Measurements from ENCODE around the gene RIPOR3.

Gene RIPOR3

DNA sequence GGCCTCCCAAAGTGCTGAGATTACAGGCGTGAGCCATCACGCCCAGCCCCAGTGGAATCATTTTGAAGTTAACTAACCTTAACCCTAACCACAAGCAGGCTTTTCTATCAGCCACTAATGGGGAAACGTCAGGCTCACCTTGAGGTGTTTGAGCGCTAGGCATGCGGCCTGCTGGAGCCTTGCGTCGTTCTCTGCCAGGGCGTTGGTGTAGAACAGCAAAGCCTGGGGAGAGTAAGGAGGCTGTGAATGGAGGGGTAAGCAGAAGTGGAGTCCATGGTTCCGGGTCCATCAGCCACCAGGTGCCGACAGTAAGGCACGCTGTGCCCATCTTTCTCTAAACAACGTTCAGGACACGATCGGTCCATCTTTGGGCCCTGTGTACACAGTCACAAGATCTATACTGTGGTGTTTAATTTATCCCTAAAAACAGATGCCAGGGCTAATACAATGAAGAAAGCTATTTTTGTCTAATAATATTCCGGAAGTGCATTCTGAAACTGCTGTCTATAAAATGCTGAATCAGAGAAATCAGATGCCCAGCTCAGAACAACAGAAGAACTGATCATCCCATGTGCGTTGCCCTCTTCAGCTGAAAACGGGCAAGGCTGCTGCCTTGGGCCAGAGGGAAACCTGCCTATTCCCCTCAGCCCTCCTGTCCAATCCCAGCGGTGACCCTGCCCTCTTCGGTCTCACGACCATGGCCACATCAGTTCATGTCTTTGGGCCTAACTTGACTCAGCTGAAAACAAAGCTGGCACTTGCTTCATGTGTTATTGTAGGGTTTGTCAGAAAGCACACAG is 101.6 kb downstream of the RIPOR3 start:
- DNase-seq (ENCODE audit: low spot score): no peak

DNA sequence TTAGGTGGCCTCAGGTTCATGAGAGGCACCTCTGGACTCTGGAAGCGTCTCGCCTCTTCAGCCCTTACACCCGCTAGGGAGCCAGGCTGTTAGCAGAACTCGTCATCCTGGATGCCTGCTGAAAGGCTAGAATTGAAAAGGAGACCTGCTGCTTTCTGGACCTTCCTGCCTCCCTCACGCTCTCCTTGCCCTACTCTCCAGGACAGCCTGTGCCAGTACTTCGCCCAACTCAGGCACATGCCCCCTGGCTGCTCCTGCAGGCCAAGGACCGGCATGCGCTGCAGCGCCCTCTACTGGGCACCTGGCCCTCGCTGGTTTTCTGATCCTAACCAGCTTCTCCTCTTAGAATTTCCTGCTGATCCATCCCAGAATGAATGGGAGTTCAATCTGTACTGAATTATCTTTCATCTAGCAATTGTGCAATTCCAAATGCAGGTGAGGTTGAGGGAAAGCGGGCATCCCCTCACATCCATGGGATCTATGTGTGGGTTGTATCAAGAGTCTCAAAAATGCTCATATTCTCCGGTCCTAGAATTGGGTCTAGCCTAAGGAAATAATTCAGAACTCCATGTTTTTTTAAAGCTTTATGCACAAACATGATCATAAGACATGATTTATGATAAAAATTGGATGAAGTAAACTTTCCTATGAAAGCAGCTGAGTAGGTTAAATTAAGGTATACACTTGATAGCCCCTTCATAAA is 103.2 kb downstream of the RIPOR3 start:
- peak; percentile 83 for DNase-seq (ENCODE audit: low spot score)

DNA sequence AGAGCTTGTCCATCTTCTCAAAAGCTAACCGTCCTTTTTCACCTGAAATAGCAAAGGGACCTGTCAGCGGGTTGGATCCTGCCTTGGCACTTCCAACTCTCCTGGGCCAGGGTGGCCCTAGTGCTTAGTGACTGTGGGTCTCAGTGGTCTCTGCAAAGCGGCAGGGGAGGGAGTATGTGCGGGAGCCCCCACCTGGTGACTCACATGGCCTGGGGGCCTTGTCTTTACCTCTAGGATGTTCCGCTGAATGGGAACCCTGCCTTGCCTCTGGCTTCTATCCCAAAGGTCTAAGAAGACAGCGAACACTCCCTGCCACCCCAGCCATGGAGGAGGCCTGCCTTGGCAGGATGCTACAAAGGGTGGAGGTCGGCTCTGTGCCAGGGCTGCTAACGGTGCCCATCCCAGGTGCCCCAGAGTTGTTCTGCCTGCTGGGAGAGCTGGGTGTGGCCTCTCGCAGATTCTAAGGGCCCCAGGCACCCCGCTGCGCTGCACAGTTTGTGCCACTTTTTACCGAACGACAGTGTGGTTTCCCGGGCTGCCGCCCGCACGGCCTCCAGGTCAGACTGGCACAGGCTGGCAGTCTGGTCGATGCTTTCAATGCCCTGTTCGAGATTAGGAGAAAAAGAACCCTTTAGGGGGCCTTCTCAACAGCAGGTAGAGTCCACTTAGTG is 103.9 kb downstream of the RIPOR3 start:
- no peak for DNase-seq (ENCODE audit: low spot score)

DNA sequence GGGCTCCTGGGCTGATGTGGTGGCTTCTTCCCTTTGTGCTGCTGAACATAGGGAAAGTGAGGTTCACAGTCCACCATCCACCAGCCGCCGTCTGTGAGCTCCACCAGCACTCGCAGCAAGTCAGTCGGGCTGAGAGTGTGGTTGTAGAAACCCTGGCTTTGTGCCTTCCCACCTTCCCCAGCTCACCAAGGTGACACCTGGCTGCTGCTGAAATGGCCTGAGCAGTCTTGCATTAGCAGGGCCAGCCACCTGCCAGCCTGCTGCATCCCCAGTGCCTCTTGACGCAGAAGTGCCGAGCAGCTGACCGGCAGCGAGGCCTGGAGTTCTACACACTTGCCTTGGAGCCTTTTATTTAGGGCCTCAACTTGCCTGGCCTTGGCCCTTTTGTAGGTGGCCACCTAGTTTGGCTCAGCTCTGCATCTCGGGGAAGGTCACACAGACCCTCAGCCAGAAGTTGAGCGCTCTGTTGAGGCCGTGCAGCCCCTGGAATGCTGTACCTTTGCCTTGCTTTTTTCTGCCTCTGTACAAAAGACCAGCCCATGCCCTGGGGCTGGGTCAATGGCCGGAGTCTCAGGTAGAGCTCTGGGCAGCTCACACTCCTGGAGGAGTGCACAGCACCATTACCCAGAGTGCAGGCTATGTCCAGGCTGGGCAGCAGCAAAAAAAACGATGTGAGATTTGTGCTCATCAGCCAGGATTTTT is 104.7 kb downstream of the RIPOR3 start:
- no peak for DNase-seq (ENCODE audit: low spot score)

DNA sequence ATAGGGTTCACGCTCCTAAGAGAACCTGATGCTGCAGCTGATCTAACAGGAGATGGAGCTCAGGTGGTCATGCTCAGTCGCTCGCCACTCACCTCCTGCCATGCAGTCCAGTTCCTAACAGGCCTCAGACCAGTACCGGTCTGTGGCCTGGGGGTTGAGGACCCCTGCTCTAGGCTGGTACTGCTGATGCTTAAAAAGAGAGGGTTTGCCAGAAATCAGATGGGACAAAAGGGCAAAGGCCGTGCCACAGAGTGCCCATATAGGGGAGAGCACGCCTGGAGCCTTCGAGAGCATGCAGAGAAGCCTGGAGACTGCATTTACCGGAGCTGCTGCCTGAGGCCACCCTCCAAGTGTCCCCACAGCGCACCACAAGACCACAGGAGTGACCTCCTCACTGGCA is 105.7 kb downstream of the RIPOR3 start:
- DNase-seq (ENCODE audit: low spot score): no peak

DNA sequence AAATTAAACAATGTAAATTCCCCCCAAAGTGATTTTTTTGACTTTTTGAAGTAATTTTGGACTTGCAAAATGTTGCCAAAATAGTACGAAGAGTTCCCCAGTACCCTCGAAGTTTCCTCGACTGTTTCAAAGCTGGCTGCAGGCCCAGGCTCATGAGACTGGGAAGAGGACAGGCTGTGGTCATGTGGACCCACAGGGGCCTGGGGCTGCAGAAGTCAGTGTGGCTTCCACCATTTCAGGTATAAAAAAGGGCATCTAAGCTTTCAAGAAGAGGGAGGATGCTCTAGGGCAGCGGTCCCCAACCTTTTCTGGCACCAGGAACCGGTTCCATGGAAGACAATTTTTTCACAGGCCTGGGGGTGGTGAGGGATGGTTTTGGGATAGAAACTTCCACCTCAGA is 106.1 kb downstream of the RIPOR3 start:
- no peak for DNase-seq (ENCODE audit: low spot score)

DNA sequence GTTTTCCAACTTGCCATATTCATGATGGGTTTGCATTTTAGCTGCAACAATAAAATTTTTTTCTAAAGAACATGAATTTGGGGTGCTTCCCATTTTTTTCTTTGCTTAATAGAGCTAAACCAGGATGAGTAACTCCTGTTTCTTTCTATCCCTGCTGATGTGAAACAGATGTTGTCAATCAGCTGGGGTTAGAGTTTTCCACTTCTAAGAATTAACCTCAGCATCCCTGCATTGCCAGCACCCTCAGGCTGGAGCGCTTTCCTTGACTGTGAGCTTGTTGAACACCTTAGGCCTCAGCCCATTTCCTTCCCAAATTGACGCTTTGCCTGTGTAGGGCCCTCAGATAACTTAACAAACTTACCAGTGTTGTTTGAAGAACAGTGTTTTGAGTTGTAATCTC is 106.7 kb downstream of the RIPOR3 start:
- peak; percentile 53 for DNase-seq (ENCODE audit: low spot score)

DNA sequence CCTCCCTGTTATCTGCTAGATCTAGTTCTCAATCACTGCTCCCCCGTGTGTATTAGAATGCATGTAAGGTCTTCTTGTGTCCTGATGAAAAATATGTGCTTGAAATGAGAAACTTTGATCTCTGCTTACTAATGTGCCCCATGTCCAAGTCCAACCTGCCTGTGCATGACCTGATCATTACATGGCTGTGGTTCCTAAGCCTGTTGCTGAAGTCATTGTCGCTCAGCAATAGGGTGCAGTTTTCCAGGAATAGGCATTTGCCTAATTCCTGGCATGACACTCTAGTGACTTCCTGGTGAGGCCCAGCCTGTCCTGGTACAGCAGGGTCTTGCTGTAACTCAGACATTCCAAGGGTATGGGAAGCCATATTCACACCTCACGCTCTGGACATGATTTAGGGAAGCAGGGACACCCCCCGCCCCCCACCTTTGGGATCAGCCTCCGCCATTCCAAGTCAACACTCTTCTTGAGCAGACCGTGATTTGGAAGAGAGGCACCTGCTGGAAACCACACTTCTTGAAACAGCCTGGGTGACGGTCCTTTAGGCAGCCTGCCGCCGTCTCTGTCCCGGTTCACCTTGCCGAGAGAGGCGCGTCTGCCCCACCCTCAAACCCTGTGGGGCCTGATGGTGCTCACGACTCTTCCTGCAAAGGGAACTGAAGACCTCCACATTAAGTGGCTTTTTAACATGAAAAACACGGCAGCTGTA is 107.7 kb downstream of the RIPOR3 start:
- DNase-seq (ENCODE audit: low spot score): no peak

DNA sequence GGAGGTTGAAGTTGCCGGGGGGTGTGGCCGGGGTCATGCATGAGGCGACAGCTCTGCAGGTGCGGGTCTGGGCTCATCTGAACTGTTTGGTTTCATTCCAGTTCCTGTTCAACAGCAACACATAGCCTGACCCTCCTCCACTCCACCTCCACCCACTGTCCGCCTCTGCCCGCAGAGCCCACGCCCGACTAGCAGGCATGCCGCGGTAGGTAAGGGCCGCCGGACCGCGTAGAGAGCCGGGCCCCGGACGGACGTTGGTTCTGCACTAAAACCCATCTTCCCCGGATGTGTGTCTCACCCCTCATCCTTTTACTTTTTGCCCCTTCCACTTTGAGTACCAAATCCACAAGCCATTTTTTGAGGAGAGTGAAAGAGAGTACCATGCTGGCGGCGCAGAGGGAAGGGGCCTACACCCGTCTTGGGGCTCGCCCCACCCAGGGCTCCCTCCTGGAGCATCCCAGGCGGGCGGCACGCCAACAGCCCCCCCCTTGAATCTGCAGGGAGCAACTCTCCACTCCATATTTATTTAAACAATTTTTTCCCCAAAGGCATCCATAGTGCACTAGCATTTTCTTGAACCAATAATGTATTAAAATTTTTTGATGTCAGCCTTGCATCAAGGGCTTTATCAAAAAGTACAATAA is 108.6 kb downstream of the RIPOR3 start:
- DNase-seq (ENCODE audit: low spot score): no peak

DNA sequence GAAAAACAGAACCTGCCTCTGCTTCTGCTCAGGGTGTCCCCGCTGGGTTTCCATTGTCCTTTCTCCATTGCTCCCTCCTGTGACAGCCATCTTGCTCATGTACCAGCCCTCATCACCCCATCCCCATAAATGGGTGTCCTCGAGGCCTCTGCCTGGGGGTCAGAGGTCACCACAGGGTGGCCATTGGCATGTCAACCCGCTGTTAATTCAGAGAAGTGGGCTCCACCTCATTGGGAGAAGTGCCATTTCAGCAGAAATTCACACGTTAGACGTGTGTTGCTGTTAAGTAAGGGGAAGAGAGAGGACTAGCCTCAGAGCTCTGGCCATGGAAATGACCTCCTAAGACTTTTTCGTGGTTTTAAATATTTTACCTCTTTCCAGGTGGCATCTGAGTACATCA is 109.2 kb downstream of the RIPOR3 start:
- no peak for DNase-seq (ENCODE audit: low spot score)

DNA sequence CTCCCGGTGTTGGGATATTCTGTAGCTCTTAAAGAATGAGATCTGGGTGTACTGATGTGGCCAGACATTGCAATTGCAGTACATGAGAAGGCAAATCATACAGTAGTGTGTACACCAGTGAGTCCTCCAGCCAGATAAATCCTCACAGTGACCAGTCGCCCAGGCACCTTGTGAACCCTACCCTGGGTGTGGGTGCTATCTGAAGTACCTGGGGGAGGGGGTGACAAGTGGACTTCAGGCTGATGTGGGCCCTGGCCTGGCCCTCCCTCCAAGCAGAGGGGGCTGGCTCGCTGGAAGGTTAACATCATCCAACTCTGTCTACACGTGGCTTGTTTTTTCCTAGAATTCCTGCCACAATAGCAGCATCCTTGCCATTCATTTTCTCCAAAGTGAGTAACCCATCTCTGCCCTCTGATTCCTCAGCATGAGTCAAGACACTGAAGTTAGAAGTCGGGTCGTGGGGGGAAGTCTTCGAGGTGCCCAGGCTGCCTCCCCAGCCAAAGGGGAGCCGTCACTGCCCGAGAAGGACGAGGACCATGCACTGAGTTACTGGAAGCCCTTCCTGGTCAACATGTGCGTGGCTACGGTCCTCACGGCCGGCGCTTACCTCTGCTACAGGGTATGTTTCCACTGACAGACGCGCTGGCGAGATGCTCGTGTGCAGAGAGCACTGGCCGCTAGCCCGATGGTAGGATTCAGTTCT is 110.3 kb downstream of the RIPOR3 start:
- no peak for DNase-seq (ENCODE audit: low spot score)

DNA sequence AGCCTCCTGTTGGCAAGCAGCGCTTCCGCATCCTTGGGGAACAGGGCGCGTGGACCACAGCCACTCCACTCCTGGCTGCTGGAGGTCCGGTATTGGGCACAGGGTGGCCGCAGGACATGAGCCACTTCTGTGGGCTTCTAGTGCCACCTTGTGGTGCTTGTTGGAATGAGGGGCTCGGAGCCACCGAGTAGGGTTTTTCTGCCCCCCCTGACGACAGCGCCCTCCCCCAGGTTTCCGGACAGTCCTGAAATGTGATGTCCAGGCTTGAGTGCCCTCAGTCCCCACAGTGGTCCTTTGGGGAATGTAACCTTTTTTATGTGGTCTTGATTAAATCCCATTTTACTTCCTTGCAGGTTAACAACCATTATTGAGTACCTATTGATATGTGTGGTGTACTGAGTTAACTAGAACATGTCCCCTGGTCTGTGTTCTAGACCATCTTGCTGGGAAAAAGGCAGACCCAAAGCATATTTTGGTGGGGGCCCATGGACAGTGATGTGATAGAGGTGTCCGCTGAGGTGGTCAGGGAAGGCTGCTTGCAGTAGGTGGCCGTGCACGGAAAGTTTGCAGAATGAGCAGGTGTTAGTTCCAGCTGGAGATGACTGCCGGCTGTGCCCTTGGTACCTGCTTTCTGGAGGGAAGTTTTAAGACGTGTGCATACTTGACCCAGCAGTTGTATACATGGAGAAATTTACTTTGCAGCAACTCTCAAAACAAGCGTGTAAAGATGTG is 111.2 kb downstream of the RIPOR3 start:
- DNase-seq (ENCODE audit: low spot score): peak; percentile 85

DNA sequence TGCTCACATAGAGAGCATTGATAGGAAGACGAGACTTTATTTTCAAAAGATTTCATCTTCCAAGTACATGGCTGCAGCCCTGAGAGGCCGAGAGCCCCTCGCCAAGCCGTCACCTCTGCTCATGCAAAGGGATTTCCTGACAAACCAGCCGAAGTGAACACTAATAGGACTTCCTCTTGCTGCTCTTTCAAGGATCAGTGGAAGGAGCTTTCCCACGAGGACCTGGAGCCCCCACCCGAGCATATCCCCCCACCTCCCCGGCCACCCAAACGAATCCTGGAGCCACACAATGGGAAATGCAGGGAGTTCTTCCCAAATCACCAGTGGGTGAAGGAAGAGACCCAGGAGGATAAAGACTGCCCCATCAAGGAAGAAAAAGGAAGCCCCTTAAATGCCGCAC is 111.8 kb downstream of the RIPOR3 start:
- no peak for DNase-seq (ENCODE audit: low spot score)

DNA sequence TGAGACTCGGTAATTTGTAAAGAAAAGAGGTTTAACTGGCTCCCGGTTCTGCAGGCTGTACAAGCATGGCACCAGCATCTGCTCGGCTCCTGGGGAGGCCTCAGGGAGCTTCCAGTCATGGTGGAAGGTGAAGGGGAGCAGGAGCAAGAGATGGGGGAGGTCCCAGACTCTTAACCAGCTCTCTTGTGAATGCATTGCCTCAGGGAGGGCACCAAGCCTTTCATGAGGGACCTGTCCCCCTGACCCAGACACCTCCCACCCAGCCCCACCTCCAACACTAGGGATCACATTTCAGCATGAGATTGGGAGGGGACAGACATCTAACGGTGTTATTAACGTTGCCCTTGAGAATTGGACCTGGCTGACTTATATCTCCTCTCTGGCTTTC is 112.6 kb downstream of the RIPOR3 start:
- no peak for DNase-seq (ENCODE audit: low spot score)

DNA sequence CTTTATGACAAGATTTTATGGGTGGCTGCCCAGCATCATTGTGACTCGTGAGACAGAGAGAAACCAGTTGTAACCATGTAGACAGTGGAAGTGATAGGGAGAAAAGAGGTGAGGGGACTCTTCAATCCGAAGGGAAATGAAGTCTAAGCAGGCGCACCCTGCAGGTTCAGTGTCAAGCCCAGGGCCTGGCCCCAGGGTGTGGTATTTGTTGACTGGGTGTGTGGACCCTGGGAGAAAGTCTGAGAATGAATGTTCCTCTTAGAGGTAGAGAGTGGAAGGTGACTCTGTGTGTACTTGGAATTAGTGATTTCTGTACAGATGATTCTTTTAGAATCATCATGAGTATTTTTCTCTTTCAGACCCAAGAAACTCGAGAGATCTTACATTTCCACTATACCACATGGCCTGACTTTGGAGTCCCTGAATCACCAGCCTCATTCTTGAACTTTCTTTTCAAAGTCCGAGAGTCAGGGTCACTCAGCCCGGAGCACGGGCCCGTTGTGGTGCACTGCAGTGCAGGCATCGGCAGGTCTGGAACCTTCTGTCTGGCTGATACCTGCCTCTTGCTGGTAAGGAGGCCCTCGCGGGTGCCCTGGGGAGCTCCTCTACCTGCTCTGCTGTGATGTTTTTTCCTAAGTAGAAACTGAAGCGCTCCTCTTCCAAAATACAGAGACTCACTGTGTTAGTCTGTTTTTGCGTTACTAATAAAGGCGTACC is 113.1 kb downstream of the RIPOR3 start:
- no peak for DNase-seq (ENCODE audit: low spot score)

DNA sequence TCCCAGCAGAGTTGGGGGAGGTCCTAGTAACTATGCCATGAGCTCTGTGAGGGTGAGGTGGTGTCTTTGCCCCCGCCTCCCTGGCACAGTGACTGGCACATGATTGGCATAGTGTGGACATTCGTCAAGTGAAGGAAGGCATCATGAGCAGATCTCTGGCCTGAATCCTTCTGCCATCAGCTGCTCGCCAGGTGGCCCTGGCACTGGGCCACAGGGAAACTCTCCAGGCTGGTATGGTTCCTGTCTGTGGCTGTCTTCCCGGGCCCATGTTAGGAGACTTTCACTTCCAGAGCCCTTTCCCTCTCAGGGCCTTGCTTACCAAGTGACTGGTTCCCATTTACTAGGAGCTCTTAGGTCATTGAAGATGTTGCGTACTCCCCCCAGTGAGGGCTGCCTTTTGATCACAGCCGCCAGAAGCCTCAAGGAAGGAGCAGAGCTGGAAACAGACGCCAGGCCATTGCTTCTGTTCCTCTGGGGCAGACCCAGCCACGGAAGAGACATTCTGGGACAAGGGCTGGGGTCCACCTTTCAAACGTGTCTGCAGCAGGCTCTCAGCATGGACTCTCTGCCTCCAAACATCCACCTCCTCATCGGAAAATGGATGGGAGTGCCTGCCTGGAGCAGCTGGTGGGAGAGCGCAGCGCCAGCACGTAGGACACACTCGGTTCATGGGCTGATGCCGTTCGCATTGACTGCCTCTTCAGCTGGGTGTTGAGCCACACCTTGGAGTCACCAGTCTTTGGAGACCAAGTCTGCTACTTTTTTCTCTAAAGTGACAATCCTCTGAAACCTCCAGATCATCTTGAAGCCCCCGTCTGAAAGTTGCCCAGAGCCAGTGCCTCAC is 113.9 kb downstream of the RIPOR3 start:
- DNase-seq (ENCODE audit: low spot score): no peak

DNA sequence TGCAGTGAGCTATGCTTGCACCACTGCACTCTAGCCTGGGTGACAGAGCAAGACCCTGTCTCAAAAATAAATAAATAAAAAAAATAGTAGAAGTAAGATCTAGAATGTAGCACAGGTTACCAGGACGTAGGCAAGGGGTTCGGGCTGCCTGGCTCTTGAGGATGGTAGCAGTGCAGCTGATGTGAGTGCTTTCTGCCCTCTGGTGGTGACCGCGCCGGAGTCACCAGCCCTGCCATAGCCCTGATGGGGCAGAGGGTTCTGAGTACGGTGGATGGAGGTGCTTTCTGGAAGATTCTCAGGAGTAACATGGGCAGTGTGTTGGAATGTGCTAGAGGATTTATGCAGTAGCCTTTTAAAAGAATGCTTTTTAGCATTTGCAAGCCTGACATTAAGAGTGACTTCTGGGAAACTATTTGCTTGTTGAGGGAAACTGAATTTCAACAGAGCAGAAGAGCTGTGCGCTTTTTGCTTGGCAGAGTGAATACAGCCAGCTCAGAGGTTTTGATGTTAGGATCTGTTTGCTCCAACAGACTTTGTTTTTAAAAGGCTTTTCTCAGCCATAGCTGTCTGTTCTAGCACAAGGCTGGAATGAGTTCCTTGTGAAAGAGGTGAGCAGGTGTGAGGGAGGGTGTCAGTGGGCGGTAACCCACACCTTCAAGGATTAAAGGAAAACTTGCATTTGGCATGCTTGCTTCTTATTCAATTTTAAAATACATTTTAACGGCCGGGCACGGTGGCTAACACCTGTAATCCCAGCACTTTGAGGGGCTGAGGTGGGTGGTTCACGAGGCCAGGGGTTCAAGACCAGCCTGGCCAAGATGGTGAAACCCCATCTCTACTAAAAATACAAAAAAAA is 115.2 kb downstream of the RIPOR3 start:
- DNase-seq (ENCODE audit: low spot score): peak; percentile 67

Data from AG08395 (cell line).